Sigmoid colon (tissue), 7 donors: ENCODE measurements around the gene TMEM135. TPM values are rescaled to one million over a fixed set of nuclear protein-coding genes. Genes with fewer than 3 reads are reported as not detected.

ENCODE experiments used
- DNase-seq: peaks from one replicate; pipeline ENCODE4 v3.0.0-alpha.2; 2019
- H3K27ac ChIP-seq, 4 donors: fragments of 200-600 bp; sonication (generic); one replicate each; pipeline ENCODE4 v1.5.1; 2016 to 2019; ENCODE audit warnings: mild to moderate bottlenecking in 1 of 4
- H3K27me3 ChIP-seq, 3 donors: fragments of 200-600 bp; sonication (generic); one replicate each; pipeline ENCODE4 v1.5.1; 2019; ENCODE audit warnings: mild to moderate bottlenecking in 1 of 3
- H3K36me3 ChIP-seq, 4 donors: fragments of 200-600 bp; sonication (generic); one replicate each; pipeline ENCODE4 v1.5.1; 2016 to 2019
- H3K4me1 ChIP-seq, 4 donors: fragments of 200-600 bp; sonication (generic); one replicate each; pipeline ENCODE4 v1.5.1; 2017 to 2019
- H3K4me3 ChIP-seq, 4 donors: fragments of 200-600 bp; sonication (generic); one replicate each; pipeline ENCODE4 v1.5.1; 2017 to 2019; ENCODE audit warnings: mild to moderate bottlenecking in 2 of 4, moderate library complexity in 1 of 4
- H3K9me3 ChIP-seq, 4 donors: fragments of 200-600 bp in 3 of 4; sonication (generic) in 3 of 4; one replicate each; pipeline versions ENCODE4 v1.5.1 to v1.6.1; 2013 to 2019
- EP300 ChIP-seq, 4 donors: sonication (generic); formaldehyde crosslinking; IDR thresholded peaks; one replicate each; pipeline ENCODE4 v1.6.1; 2017; ENCODE audit warnings: antibody characterized with exemption in 4 of 4
- POLR2A ChIP-seq, 2 donors: fragments of 450-650 bp; IDR thresholded peaks; one replicate each; pipeline ENCODE4 v1.6.1; 2016; ENCODE audit warnings: antibody characterized with exemption in 2 of 2, mild to moderate bottlenecking in 2 of 2, moderate library complexity in 2 of 2
- POLR2AphosphoS5 ChIP-seq, 4 donors: sonication (generic); formaldehyde crosslinking; IDR thresholded peaks; one replicate each; pipeline ENCODE4 v1.6.1; 2017; ENCODE audit warnings: antibody characterized with exemption in 4 of 4
- WGBS, 2 donors: extraction: QIAGEN DNeasy Blood & Tissue Kit; methylation state at CpG; one replicate each; pipeline ENCODE4 v1.1.7; 2013; 5-methylcytosine and 5-hydroxymethylcytosine counted together
- intact Hi-C: fragments of 100-400 bp; cut with DNase I; formaldehyde crosslinking; loops from one replicate; pipeline ENCODE4 v1.15.1; 2023
- polyA plus RNA-seq, 3 donors: library from polyadenylated mRNA; stranded (reverse); fragments of 200-250 nt; gene quantifications; one replicate each; pipeline ENCODE4 v1.2.3, GENCODE V29; 2013
- total RNA-seq, 4 donors: library from RNA; depleted of rRNA; stranded (reverse); fragments of >200 nt; gene quantifications; one replicate each; pipeline ENCODE4 v1.1.0, GENCODE V29; 2016
- TF ChIP-seq, protein P1 (sequence below), 4 experiments: fragments of 450-650 bp in 3 of 4; fragments of 200-600 bp in 1 of 4; IDR thresholded peaks; one replicate each; pipeline ENCODE4 v1.5.1; 2016 to 2019; ENCODE audit warnings: antibody characterized with exemption in 4 of 4, mild to moderate bottlenecking in 3 of 4, moderate library complexity in 2 of 4
- donor health status: healthy with polysubstance abuse.
- donor health status: Bipolar disorder and iron deficiency.
- donor health status: healthy.

The TMEM135 gene
- total and polyA plus RNA-seq, 7 donors = 4.8 to 36.2 (median 20.0) TPM

DNA sequence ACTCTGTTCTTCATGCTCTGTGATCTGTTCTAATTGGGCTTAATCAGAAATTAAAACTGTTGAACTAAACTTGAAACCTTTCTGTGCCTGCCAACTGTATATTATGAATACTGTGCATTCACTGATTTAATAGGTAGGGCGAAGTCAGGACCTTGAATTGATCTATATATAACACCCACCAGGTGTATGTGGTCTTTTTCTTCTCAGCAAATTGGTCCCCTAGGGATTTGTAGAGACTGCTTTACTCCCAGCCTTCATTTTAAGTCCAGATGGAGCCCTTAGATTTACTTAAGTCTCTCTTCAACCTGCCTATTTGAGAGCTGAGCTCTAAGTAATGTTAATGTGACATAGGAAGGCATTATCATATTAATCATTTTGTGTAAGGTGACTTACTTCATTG, 257.5 kb downstream of the TMEM135 start:
- no peak for TF ChIP-seq POLR2A (IDR thresholded peaks at IDR 0.05)
- TF ChIP-seq EP300 (IDR thresholded peaks at IDR 0.05) = no peak
- no peak for TF ChIP-seq POLR2AphosphoS5 (IDR thresholded peaks at IDR 0.05)
- TF ChIP-seq, protein P1, sequence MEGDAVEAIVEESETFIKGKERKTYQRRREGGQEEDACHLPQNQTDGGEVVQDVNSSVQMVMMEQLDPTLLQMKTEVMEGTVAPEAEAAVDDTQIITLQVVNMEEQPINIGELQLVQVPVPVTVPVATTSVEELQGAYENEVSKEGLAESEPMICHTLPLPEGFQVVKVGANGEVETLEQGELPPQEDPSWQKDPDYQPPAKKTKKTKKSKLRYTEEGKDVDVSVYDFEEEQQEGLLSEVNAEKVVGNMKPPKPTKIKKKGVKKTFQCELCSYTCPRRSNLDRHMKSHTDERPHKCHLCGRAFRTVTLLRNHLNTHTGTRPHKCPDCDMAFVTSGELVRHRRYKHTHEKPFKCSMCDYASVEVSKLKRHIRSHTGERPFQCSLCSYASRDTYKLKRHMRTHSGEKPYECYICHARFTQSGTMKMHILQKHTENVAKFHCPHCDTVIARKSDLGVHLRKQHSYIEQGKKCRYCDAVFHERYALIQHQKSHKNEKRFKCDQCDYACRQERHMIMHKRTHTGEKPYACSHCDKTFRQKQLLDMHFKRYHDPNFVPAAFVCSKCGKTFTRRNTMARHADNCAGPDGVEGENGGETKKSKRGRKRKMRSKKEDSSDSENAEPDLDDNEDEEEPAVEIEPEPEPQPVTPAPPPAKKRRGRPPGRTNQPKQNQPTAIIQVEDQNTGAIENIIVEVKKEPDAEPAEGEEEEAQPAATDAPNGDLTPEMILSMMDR (IDR thresholded peaks at IDR 0.05) = no peak
- Histone ChIP-seq H3K27me3 (no peaks in the 10 kb centered on the region), H3K4me1 (no peaks in the 10 kb centered on the region), H3K27ac (no peak overlapping the region), H3K9me3 (no peaks in the 10 kb centered on the region), H3K4me3 (no peak overlapping the region), H3K36me3 (no peaks in the 10 kb centered on the region)
- no peak for DNase-seq
- 81 to 86% methylated on average over 1 of the region's 1 CpG for WGBS, 2 donors
- intact Hi-C loops = loop anchor here (10.0 kb wide), 1 partner anchor 840 kb away; no protein-coding TSS in a partner anchor

DNA sequence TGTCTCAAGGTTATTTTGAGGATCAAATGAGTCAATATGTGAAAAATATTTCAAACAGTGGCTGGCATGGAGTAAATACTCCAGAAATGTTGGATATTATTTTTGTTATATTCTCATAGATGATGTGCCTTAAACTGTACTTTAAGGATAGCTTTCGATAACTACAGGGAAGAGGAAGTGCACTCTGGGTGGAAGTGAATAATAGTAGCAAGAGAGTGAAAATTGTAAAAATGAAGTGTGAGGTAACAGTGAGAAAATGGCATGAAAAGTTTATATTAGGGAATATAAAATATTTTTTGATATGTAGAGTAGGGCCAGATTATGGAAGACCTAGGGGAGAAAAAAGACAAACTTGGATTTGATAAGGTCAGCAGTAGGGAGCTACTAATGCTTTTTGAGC, 258.9 kb downstream of the TMEM135 start:
- H3K9me3 ChIP-seq = no peaks in the 10 kb centered on the region
- no peaks in the 10 kb centered on the region for H3K36me3 ChIP-seq
- TF ChIP-seq, protein P1 (IDR thresholded peaks at IDR 0.05) = no peak
- TF ChIP-seq POLR2A (IDR thresholded peaks at IDR 0.05) = no peak
- no peak for TF ChIP-seq EP300 (IDR thresholded peaks at IDR 0.05)
- DNase-seq = no peak
- H3K27ac ChIP-seq = no peak overlapping the region
- WGBS, 2 donors = 90 to 96% methylated on average over 1 of the region's 1 CpG
- H3K27me3 ChIP-seq = no peaks in the 10 kb centered on the region
- H3K4me1 ChIP-seq = no peaks in the 10 kb centered on the region
- intact Hi-C loops = loop anchor here (10.0 kb wide), 1 partner anchor 842 kb away; no protein-coding TSS in a partner anchor
- no peak overlapping the region for H3K4me3 ChIP-seq

- DNase-seq = no peak
- Histone ChIP-seq H3K4me1 (no peaks in the 10 kb centered on the region), H3K4me3 (no peak overlapping the region), H3K36me3 (no peaks in the 10 kb centered on the region), H3K9me3 (no peaks in the 10 kb centered on the region), H3K27ac (no peak overlapping the region), H3K27me3 (no peaks in the 10 kb centered on the region)
- 14 to 75% methylated on average over 1 of the region's 1 CpG for WGBS, 2 donors
- intact Hi-C loops = loop anchor here (10.0 kb wide), 1 partner anchor 843 kb away; no protein-coding TSS in a partner anchor
- TF ChIP-seq POLR2A (IDR thresholded peaks at IDR 0.05) (no peak), EP300 (IDR thresholded peaks at IDR 0.05) (no peak), POLR2AphosphoS5 (IDR thresholded peaks at IDR 0.05) (no peak)
- TF ChIP-seq, protein P1 (IDR thresholded peaks at IDR 0.05) = no peak
Measured at GRCh38 chr11:87298155-87298554, 260.4 kb downstream of the TMEM135 start.

GRCh38 chr11:87299041-87299481, 261.3 kb downstream of the TMEM135 start:
- H3K4me3 ChIP-seq = no peak overlapping the region
- H3K27me3 ChIP-seq = no peaks in the 10 kb centered on the region
- H3K4me1 ChIP-seq = no peaks in the 10 kb centered on the region
- DNase-seq = no peak
- intact Hi-C loops = loop anchor here (10.0 kb wide), 1 partner anchor 844 kb away; no protein-coding TSS in a partner anchor
- WGBS, 2 donors = 94 to 97% methylated on average over 1 of the region's 1 CpG
- TF ChIP-seq EP300 (IDR thresholded peaks at IDR 0.05) = no peak
- H3K9me3 ChIP-seq = no peaks in the 10 kb centered on the region
- no peaks in the 10 kb centered on the region for H3K36me3 ChIP-seq
- no peak overlapping the region for H3K27ac ChIP-seq

DNA sequence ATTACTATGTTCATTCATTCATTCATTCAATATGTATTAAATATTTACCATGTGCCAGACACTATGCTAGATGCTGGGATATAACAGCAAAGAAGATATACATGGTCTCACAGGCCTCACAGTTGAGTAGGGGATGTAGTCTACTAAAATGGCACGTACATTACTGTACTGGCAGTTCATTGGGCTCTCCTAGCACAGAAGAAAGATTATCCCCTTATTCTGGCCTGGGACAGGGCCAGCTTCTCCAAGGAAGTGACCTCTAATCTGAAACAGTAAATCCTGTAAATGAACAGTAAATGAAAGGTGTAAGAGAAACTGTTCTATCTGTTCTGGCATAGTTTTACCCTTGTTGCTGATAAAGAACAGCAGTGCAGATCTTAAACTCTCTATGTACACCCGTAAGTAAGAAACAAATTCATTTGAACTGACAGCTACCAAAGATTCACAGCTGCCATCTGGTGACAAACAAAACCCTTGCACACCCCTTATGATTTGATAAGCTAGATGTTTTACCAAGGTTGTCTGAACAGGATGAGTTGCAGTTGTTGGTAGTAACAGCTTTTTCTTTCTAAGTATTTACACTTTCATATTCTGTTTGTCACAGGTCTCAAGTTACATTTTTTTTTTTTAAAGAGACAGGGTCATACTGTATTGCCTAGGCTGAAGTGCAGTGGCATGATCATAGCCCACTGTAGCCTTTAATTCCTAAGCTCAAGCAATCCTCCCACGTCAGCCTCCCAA, 263.1 kb downstream of the TMEM135 start:
- Histone ChIP-seq H3K27ac (no peak overlapping the region), H3K27me3 (no peaks in the 10 kb centered on the region), H3K36me3 (no peaks in the 10 kb centered on the region), H3K9me3 (no peaks in the 10 kb centered on the region), H3K4me1 (no peaks in the 10 kb centered on the region), H3K4me3 (no peak overlapping the region)
- TF ChIP-seq, protein P1 (IDR thresholded peaks at IDR 0.05) = no peak
- no peak for TF ChIP-seq POLR2A (IDR thresholded peaks at IDR 0.05)
- TF ChIP-seq POLR2AphosphoS5 (IDR thresholded peaks at IDR 0.05) = no peak
- TF ChIP-seq EP300 (IDR thresholded peaks at IDR 0.05) = no peak
- no peak for DNase-seq
- intact Hi-C loops = no loop called here
- WGBS, 2 donors = 19 to 66% methylated on average over 3 of the region's 3 CpGs
